DOHH2 (cell line): ENCODE results near the gene TTC23L.

ENCODE experiments used
- H3F3A ChIP-seq: fragments of 200-600 bp; sonication (generic), shearing (Covaris generic); 2 replicates; pipeline ENCODE4 v1.6.0; 2016; ENCODE audit warnings: antibody characterized with exemption, mild to moderate bottlenecking; ENCODE audit not compliant: control insufficient read depth, insufficient read depth
- H3K27ac ChIP-seq: fragments of 200-600 bp; sonication (generic); 2 replicates; pipeline ENCODE4 v1.5.1; 2014; ENCODE audit warnings: low read depth, mild to moderate bottlenecking, low read length, moderate library complexity
- H3K27me3 ChIP-seq: fragments of 200-600 bp; sonication (generic); 2 replicates; pipeline ENCODE4 v1.6.1; 2014; ENCODE audit warnings: mild to moderate bottlenecking, low read length, mixed read lengths; ENCODE audit not compliant: control insufficient read depth
- H3K36me3 ChIP-seq: fragments of 200-600 bp; sonication (generic); 2 replicates; pipeline ENCODE4 v1.6.1; 2014; ENCODE audit warnings: mild to moderate bottlenecking, low read length, moderate library complexity, mixed read lengths; ENCODE audit not compliant: control insufficient read depth
- H3K4me1 ChIP-seq: fragments of 200-600 bp; sonication (generic); 2 replicates; pipeline ENCODE4 v1.6.1; 2014; ENCODE audit warnings: mild to moderate bottlenecking, low read length, mixed read lengths; ENCODE audit not compliant: control insufficient read depth
- H3K4me2 ChIP-seq: fragments of 200-600 bp; sonication (generic); 2 replicates; pipeline ENCODE4 v1.6.0; 2014; ENCODE audit warnings: mild to moderate bottlenecking, low read length, moderate library complexity
- H3K4me3 ChIP-seq: fragments of 200-600 bp; sonication (generic); 2 replicates; pipeline ENCODE4 v1.5.1; 2014; ENCODE audit warnings: mild to moderate bottlenecking, low read length, mixed read lengths
- H3K79me2 ChIP-seq: fragments of 200-600 bp; sonication (generic); 2 replicates; pipeline ENCODE4 v1.6.1; 2014; ENCODE audit warnings: mild to moderate bottlenecking, low read length, mixed read lengths; ENCODE audit not compliant: control insufficient read depth
- H3K9me2 ChIP-seq: fragments of 200-600 bp; sonication (generic); replicated peaks from 2 replicates; pipeline ENCODE4 v1.6.1; 2014; ENCODE audit warnings: mild to moderate bottlenecking, low read length, mixed read lengths; ENCODE audit not compliant: control insufficient read depth
- H3K9me3 ChIP-seq: fragments of 200-600 bp; sonication (generic); 2 replicates; pipeline ENCODE4 v1.6.1; 2014; ENCODE audit warnings: antibody characterized with exemption, low read length, mixed read lengths; ENCODE audit not compliant: control insufficient read depth, insufficient read depth
- H4K20me1 ChIP-seq: fragments of 200-600 bp; sonication (generic); 2 replicates; pipeline ENCODE4 v1.6.0; 2014; ENCODE audit warnings: low read depth, mild to moderate bottlenecking, antibody characterized with exemption, low read length, moderate library complexity; ENCODE audit not compliant: control insufficient read depth, insufficient read depth
- EZH2phosphoT487 ChIP-seq: fragments of 200-600 bp; sonication (generic); IDR thresholded peaks from 2 replicates; pipeline ENCODE4 v1.6.1; 2017; ENCODE audit warnings: borderline replicate concordance, mild to moderate bottlenecking, antibody characterized with exemption, low read length, moderate library complexity, mixed read lengths
- TF ChIP-seq, protein P1 (sequence below): fragments of 200-600 bp; sonication (generic); IDR thresholded peaks from one replicate; pipeline ENCODE4 v1.5.1; 2014; ENCODE audit warnings: antibody characterized with exemption, mild to moderate bottlenecking, low read depth, low read length; ENCODE audit not compliant: poor library complexity, severe bottlenecking

Gene TTC23L

DNA sequence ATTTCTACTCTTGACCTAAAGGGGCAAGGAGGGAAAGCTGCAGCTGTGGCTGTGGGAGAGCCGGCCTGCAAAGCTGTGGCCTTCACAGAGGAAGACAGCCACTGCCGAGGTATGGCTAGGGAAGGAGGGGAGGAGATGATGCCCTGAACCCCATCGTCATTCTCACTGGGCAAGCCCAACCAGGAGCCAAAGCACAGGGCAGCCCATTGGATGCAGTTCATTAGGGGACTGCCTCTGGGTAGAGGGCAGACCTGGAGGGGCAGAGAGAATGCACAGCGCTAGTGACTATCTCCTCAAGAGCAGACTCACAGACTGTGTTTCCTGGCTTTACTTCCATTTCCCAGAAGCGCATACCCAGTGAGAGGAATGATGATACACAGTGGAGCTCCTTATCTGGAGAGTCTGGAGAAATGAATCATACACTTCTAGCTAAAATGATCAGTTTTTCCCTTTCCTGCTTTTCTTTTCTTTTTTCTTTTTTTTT, 47.2 kb upstream of the TTC23L start:
- H3K9me3 ChIP-seq: no peaks in the 10 kb centered on the region
- H3K27me3 ChIP-seq: no peaks in the 10 kb centered on the region
- H3K36me3 ChIP-seq: no peaks in the 10 kb centered on the region
- no peaks in the 10 kb centered on the region for H3F3A ChIP-seq
- no peaks in the 10 kb centered on the region for H3K9me2 ChIP-seq
- H3K4me1 ChIP-seq: no peaks in the 10 kb centered on the region
- TF ChIP-seq, protein P1, sequence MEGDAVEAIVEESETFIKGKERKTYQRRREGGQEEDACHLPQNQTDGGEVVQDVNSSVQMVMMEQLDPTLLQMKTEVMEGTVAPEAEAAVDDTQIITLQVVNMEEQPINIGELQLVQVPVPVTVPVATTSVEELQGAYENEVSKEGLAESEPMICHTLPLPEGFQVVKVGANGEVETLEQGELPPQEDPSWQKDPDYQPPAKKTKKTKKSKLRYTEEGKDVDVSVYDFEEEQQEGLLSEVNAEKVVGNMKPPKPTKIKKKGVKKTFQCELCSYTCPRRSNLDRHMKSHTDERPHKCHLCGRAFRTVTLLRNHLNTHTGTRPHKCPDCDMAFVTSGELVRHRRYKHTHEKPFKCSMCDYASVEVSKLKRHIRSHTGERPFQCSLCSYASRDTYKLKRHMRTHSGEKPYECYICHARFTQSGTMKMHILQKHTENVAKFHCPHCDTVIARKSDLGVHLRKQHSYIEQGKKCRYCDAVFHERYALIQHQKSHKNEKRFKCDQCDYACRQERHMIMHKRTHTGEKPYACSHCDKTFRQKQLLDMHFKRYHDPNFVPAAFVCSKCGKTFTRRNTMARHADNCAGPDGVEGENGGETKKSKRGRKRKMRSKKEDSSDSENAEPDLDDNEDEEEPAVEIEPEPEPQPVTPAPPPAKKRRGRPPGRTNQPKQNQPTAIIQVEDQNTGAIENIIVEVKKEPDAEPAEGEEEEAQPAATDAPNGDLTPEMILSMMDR: no peak
- no peak for TF ChIP-seq EZH2phosphoT487
- H3K27ac ChIP-seq: no peak overlapping the region
- H3K4me2 ChIP-seq: no peak overlapping the region
- H3K79me2 ChIP-seq: no peaks in the 10 kb centered on the region
- H4K20me1 ChIP-seq: no peaks in the 10 kb centered on the region
- no peak overlapping the region for H3K4me3 ChIP-seq

DNA sequence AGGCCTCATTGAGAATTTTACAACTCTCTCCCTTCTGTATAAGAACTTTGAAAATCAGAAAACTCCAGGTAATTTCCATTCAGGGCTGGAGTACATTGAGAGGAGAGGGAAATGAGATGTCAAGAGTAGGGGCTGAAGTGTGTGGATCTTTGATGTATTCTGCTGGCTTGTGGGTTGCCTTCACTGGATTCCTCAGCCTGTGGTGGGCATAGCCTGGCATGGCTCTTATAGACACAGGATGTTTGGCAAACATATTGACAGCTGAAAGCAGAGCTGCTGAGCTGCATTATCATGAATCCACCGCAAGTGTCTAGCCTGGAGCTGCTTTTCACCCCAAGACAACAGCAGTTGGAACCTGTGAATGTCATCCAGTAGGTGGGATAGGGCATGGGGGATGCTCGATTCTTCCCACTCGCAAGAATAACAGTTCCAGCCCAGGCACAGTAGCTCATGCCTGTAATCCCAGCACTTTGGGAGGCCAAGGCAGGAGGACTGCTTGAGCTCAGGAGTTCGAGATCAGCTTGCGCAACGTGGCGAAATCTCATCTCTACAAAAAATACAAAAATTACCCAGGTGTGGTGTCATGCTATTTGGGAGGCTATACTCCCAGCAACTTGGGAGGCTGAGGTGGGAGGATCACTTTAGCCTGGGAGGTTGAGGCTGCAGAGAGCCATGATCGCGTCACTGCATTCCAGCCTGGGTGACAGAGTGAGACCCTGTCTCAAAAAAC, 36.0 kb upstream of the TTC23L start:
- no peak for TF ChIP-seq EZH2phosphoT487
- TF ChIP-seq, protein P1: no peak
- Histone ChIP-seq H3K36me3 (no peaks in the 10 kb centered on the region), H3K4me3 (no peak overlapping the region), H3K27me3 (no peaks in the 10 kb centered on the region), H4K20me1 (no peaks in the 10 kb centered on the region), H3K9me3 (no peaks in the 10 kb centered on the region), H3K9me2 (no peaks in the 10 kb centered on the region), H3F3A (no peaks in the 10 kb centered on the region), H3K4me2 (no peak overlapping the region), H3K27ac (no peak overlapping the region), H3K79me2 (no peaks in the 10 kb centered on the region), H3K4me1 (no peaks in the 10 kb centered on the region)

DNA sequence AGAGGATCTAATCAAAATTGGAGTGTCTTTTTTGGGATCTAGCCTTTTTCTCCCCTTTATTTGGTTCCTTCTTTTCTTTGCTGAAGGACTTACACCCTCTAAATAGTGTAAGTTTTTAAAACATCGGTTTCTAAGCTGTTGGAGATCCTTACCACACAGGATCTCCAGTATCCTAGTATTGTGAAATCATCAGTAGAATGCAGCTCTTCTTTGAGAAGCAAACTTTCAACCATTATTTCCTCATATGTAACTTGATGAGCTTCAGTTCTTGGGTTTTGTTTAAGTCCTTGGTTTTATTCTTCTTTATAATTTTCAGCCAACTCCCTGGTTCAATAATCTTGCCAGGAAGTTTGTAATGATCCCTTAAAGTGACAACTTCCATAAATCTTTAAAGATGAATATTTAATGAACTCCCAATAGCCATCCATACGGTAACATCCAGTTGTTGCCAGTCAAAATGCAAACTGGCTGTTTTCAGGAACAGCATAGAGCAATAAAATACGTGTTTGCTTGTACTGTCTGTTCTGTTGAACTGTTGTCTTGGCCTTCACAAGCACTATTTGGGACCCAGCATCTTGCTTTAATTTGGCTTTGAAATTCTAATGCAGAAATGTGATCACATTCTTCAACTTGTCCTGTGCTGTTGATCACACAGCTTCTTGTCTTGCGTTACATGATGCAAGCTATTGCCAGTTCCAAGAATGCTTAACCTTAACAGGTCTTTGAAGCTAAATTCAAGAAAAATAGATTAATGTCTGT, 34.8 kb upstream of the TTC23L start:
- no peak overlapping the region for H3K4me3 ChIP-seq
- no peaks in the 10 kb centered on the region for H3K36me3 ChIP-seq
- H3K4me2 ChIP-seq: no peak overlapping the region
- TF ChIP-seq EZH2phosphoT487: no peak
- TF ChIP-seq, protein P1: no peak
- H3K9me3 ChIP-seq: no peaks in the 10 kb centered on the region
- no peaks in the 10 kb centered on the region for H3F3A ChIP-seq
- H3K79me2 ChIP-seq: no peaks in the 10 kb centered on the region
- no peaks in the 10 kb centered on the region for H3K9me2 ChIP-seq
- no peaks in the 10 kb centered on the region for H3K4me1 ChIP-seq
- H3K27me3 ChIP-seq: no peaks in the 10 kb centered on the region
- H4K20me1 ChIP-seq: no peaks in the 10 kb centered on the region
- H3K27ac ChIP-seq: no peak overlapping the region
